SJCRH30 (cell line): ENCODE results near the gene ZNF649. TPM values are rescaled to one million over a fixed set of nuclear protein-coding genes. Genes with fewer than 3 reads are reported as not detected.

Experiments used
- total RNA-seq: library from RNA; depleted of rRNA; stranded (reverse); fragments of >200 nt; shearing (Covaris generic); gene quantifications from 2 replicates; pipeline ENCODE4 v1.2.3, GENCODE V29; 2014; rRNA removed

ZNF649 gene
- total RNA-seq, 1 experiment from 2014 or later = 22.0 TPM

Other genes starting within 250 kb of the ZNF649 start
- 3.2 and 10.9 TPM in 2 replicates for gene SPACA6, start 211.7 kb downstream of the ZNF649 start, total RNA-seq
- gene HAS1, start 181.0 kb downstream of the ZNF649 start, total RNA-seq = 0.23 TPM in 1 of 2 replicates, not detected in the other
- not detected in 2 replicates for gene FPR1, start 153.1 kb downstream of the ZNF649 start, total RNA-seq
- gene FPR2, start 143.8 kb downstream of the ZNF649 start, total RNA-seq = not detected in 2 replicates
- not detected in 2 replicates for gene FPR3, start 109.9 kb downstream of the ZNF649 start, total RNA-seq
- gene ZNF577, start 17.1 kb downstream of the ZNF649 start, total RNA-seq = 10.0 and 10.8 TPM in 2 replicates
- gene ZNF613, start 22.5 kb upstream of the ZNF649 start, total RNA-seq = 4.6 and 5.3 TPM in 2 replicates
- gene ZNF350, start 81.8 kb upstream of the ZNF649 start, total RNA-seq = 6.1 and 7.3 TPM in 2 replicates
- gene ZNF615, start 103.2 kb upstream of the ZNF649 start, total RNA-seq = 10.4 and 11.4 TPM in 2 replicates
- gene ZNF614, start 123.4 kb upstream of the ZNF649 start, total RNA-seq = 22.3 TPM in 2 replicates
- 8.6 and 10.0 TPM in 2 replicates for gene ZNF432, start 143.8 kb upstream of the ZNF649 start, total RNA-seq
- 11.1 and 13.5 TPM in 2 replicates for gene ZNF841, start 190.7 kb upstream of the ZNF649 start, total RNA-seq
- 10.8 and 13.0 TPM in 2 replicates for gene ZNF616, start 234.9 kb upstream of the ZNF649 start, total RNA-seq